GM18508 (cell line): ENCODE results near the gene UTP4.
A peak's percentile ranks its signal among the peaks of the same experiment; 100 is the strongest.

ENCODE experiments used
- ATAC-seq: cut with Tn5 transposase; IDR thresholded peaks from one replicate; pipeline ENCODE4 v1.9.1; 2021; ENCODE audit warnings: moderate number of reproducible peaks; ENCODE audit not compliant: insufficient read depth, unreplicated experiment

UTP4 gene

DNA sequence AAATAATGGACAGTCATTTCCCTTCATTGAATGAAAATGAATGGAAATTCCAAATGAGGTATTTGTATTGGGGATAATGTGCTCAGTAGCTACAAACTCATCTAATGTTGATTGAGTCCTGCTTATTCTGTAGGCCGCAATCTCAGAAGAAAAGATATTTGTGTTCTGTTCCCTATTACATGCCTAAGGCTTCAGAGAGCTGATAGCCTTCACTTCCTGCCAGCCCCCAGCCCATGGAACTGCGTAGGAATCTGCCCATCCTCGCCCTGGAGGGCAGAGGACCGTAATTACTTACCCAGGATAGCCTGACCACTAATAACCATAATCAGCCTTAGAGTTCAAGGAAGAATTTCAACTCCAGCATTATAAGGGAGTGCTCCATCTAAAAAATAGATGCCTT lies 36.6 kb downstream of the UTP4 start:
- ATAC-seq, result no peak

DNA sequence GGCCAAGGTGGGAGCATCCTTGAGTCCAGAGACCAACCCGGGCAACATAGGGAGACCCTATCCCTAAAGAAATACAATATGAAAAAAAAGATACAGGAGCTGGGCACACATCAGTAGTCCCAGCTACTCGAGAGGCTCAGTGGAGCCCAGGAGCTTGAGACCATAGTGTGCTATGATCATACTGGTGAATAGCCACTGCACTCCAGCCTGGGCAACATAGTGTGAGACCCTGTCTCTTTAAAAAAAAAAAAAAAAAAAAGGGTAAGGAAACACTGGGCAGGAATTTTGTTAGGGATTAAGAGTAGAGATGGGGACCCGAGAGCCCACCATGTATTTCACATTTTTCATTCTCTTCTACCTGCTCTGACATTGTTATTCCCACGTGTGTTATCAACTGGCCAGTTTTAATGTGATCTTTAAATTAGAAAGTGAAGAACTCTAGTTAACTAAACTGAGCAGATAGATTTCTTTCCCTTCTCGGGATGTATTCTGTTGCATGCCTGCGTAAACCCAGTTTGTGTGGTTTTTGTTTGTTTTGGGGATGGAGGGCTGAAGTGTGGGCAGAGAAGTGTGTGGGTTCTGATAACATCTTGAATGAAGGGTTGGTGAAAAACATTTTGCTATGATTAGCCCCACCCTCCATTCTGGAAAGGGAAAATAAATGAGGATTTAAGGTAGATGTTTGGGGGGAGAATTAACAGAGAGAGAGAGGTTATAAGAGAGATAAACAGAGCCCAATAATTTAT lies 37.3 kb downstream of the UTP4 start:
- ATAC-seq, result no peak

DNA sequence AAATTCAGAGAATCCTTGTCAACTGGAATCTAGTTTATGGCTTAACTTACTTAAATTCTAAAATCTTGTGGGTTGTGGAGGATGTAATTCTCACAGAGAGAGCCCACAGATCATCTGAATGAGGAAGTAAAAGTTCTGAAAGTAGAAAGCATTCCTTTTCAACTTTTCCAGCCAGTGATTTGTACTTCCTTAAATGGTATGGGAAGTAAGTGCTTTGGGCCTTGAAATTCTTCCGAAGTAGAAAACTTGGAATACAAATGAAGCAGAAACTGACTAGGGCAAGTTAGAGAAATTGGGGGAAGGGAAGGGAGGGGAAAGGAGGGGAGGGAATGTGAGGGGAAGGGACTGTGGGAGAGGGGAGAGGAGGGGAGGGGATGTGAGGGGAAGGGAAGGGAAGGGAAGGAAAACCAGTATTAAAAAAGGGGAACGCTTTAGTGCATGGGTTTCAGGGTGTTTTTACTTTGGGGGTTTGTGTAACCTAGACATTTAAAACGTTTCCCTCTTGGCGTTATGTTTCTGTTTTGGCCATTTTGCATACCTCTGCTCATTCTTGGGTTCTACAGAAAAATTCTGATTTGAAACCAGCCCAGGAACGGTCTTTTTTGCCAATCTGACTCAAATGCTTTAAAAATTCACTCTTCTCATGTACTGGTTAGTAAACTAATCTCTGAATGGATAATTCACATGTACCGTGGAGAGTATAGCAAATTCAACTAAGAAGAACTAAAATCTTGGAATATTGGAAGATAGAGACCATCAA lies 39.1 kb downstream of the UTP4 start:
- no peak for ATAC-seq

DNA sequence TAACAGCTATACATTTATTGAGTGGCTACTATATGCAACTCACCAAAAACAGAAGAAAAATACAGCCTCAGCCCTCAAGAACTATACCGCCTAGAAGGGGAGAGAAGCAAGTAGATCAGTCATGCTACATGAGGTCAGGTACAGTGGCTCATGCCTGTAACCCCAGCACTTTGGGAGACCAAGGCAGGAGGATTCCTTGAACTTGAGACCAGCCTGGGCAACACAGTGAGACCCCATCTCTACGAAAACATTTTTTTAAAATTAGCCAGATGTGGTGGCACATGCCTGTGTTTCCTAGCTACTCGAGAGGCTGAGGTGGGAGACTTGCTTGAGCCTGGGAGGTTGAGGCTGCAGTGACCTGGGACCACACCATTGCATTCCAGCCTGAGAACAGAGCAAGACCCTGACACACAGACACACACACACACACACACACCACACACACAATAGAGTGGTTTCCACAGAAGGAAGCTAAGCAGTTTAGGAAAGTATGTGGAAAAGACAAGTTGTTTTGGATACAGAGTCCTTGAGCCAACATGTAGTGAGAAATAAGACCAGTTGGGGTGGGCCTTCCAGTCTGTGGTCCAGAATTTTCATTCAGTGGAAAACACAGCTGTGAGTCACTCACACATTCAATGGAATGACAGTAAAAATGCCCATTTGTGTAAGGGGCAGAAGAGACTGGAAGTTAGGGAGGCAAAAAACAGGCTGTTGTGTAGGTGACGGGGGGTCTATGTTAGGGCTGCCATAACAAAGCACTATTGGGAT lies 43.8 kb downstream of the UTP4 start:
- ATAC-seq, result no peak

DNA sequence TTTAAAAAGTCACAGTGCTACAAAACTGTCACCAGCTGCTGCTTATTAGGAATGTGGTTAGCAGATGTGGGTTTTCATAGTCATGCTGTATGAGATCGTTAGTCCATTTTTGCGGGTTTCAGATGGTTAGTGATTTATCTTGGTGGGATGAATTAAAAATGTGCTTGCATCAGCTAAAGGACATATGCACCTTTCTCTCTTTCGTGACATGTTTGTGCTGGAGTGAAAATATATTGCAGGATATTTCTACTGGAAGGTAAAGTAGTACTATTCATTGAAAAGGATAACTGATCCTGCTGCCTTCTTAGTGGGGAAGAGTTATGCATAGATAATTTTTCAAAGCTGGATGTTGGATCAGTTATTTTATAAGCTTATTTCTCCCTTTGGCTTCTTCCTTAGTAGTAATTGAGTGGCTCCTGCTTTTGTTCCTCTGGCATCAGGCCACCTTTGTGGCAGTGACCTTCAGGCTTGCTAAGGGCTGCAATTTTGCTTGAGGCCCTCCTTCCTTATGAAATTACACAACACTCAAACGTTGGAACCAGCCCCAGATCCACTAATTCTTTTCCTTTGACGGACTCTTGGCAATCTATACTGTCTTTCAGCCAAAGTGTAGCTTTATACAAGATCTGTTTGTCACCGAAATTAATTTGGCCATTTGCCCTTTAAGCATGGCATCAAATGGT lies 47.0 kb downstream of the UTP4 start:
- ATAC-seq, result no peak

DNA sequence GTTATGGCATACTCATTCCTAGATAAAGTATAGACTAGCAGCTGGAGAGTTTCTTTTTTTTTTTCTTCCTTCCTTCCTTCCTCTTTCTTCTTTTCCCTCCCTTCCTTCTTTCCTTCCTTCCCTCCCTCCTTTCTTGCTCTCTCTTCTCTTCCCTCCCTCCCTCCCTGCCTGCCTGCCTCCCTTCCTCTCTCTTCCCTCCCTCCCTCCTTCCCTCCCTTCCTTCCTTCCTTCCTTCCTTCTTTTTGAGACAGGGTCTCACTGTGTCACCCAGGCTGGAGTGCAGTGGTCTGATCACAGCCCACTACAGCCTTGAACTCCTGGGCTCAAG lies 47.5 kb downstream of the UTP4 start:
- ATAC-seq, result no peak

DNA sequence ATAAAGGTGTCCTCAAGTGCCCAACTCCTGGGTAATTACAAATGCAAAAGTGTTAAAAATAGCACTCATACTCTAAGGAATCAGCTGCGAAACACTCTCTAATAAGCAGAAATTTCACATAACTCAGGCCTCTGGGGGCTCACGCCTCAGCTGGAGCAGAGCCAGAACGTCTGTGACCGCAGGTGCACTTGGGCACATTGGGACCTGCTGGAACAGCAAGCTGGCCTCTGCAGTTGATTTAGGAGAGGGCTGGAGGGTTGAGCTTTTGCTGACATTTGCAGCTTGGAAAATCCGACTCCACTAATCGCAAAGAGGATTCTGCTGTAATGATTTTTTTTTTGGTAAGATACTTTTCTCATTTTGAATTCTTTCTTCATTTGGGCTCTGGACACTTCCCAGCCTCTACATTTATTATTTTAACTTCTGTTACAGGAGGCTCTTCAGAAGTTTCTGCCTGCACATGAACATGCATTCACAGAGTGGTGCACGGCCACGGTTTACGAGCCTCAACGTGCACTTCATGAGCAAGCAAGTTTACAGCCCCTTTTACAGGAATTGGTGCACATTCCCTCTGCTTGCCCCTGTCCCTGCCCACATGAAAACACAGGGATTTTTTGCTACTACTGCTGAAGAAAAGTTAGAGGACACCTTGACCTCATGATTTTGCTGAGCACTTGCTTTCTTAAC lies 50.4 kb downstream of the UTP4 start:
- no peak for ATAC-seq

DNA sequence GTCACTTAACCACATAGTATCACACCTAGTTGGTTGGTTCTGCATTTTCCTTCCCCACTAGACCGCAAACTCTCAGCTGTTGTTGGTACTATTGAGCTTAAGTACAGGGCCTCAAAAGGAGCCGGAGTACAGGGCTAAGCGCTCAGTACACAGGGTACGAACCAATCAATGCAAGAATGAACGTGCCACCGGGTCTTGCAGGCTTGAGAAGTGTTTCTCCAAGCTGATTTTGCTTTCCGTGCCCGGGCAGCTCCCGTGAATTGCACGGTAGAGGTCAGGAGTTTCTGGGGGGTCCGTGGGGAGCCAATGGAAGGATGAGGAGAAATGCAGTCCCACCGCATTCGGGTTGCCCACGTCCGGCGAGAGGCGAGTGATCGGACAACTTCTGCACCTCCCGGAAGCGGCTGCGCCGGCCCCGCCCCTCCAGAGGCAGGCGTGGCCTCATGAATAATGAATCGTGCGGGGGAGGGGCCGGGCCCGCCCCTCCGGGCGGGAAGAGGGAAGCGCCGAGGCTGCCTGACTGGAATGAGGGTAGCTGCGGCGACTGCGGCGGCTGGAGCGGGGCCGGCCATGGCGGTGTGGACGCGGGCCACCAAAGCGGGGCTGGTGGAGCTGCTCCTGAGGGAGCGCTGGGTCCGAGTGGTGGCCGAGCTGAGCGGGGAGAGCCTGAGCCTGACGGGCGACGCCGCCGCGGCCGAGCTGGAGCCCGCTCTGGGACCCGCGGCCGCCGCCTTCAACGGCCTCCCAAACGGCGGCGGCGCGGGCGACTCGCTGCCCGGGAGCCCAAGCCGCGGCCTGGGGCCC lies 54.4 kb downstream of the UTP4 start, which contains the start of gene SNTB2:
Gene SNTB2 (plus strand): TSS at position 523 of the 804 bp plus-strand sequence. CDS start 3 bp downstream, at position 526.
- peak; percentile 56 for ATAC-seq

DNA sequence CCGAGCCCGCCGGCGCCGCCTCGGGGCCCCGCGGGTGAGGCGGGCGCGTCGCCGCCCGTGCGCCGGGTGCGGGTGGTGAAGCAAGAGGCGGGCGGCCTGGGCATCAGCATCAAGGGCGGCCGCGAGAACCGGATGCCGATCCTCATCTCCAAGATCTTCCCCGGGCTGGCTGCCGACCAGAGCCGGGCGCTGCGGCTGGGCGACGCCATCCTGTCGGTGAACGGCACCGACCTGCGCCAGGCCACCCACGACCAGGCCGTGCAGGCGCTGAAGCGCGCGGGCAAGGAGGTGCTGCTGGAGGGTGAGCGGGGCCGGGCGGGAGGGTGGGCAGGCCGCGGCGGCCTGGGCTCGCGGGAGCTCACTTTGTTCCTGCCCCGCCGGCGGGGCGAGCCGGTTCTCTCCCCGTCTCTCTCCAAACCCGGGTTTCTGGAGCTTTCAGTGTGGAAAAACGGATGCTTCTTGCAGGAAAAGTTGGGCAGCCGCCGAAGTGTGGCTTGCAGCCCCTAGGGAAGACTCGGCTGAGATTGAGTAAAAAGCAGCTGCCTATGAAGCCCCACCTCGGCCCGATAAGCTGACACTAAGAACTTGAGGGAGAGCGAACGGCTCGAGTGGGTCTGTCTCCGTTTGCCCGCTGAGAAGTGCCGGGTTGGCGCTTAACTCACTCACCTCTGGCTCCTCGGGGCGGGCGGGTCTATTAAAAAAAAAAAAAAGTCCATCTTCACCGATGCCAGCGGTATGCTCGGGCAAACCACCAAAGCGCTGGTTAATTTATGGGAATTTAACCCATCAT lies 55.2 kb downstream of the UTP4 start:
- ATAC-seq, result no peak

DNA sequence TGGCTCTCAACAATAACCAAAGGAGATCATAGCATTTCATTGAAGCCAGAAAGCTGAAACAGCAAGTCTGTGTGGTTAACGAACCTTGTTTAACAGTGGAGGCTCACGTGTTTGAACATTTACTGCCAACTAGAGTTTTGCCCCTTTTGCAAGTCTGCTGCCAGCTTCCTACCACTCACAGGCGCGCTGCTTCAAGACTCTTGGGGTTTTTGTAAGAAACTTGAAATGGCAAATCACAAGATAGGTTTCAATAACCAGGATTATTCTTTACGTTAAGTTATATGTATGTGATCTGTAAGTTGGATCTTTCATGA lies 55.7 kb downstream of the UTP4 start:
- ATAC-seq, result no peak

DNA sequence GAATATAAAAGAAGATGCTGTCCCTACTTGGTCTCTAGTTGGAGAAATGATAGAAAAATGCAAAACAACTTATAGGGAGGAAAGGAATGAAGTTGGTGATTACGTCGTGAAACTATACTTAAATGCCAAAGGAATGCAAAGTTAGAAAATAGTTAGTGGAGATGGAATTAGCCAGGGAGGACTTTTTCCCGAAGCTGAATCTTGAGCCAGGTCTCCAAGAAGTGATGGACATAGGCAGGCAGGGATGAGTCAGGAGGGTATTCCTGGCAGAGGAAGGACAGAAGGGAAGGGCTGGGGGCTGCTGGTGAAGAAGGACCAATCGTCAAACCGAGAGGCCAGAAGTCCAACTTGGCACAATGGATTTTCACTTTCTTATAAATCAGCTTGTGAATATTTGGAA lies 56.3 kb downstream of the UTP4 start:
- ATAC-seq, result no peak

DNA sequence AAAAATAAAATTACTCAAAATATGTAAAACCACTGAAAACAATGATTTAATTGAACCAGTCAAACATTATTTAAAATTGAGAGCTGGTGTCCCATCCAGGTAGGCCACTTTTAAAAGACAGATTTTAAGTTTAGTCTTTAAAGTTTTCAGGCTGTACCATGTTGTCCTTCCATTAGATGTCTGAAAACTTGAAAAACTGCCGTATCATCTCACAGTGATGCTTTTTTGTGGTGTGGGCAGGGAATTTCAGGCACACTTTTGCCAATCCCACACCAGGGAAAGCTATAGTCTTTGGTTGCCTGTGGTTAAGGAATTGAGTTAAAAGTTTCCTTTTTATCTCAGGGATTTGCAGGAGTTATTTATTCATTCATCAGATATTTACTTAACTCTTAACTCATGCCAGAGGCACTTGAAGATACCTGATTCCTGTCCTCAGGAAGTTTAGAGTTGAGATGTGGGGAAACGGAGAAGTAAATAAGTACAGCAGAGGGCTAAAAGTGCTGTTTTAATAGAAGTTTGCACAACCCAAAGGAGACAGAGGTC lies 57.7 kb downstream of the UTP4 start:
- ATAC-seq, result no peak

DNA sequence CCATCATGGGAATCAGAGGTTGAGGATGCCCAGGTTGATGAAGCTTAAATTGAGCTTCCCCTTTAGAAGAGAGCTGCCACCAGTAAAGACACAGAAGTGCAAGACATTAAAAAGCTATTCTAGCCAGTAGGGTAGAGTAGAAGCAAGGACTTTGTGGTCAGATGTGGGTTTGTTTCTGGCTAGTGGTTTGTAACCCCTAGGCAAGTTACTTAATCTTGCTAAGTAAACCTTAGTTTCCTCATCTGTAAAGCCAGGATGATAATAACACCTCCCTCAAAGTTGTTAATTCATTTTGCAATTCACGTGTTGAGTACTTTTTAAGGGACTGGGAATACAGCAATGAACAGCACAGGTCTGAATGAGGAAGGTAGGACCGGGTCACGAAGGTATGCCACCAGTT lies 58.1 kb downstream of the UTP4 start:
- ATAC-seq, result no peak

DNA sequence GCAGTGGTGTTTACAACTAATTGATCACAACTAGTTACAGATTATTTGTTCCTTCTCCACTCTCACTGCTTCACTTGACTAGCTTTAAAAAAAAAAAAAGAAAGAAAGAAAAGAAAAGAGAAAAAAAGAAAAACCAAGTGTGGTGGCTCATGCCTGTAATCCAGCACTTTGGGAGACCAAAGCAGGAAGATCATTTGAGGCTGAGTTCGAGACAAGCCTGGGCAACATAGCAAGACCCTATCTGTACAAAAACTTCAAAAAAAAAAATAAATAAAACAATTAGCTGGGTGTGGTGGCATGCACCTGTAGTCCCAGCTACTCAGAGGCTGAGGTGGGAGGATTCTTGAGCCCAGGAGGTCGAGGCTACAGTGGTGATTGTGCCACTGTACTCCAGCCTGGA lies 58.7 kb downstream of the UTP4 start:
- ATAC-seq, result no peak

DNA sequence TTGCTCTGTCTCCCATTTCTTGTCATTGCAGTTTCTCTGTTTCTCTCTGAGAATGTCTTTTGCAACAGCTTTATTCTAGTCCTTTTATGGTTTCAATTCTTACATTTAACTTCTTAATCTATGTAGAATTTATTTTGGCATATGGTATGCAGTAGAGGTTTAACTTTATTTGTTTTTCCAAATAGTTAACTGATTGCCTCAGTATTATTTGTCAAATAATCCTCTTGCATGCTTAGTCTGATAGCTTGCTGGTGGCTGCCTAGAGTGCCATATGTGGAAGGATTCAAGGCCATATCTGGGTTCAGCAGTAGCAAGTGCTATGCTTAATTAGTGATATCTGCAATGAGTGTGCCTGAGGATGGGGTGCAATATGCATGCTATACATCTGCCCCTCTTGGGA lies 61.4 kb downstream of the UTP4 start:
- no peak for ATAC-seq

DNA sequence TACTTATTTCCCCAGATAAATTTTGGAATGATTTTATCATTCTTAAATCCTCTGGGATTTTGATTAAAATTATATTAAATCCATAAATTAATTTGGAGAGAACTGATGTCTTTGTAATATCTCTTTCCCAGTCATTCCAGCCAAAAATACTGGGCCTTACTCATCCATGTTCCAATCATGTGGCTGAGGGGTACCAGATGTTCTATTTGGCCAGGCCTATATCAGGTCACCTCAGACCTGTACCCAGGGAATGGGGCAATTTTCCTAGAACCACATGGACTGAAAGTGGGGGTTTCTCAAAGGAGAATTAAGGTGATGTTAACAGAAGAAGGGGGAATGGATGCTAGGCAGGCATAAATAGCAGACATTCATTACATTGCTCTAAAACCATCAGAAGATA lies 62.0 kb downstream of the UTP4 start:
- no peak for ATAC-seq

DNA sequence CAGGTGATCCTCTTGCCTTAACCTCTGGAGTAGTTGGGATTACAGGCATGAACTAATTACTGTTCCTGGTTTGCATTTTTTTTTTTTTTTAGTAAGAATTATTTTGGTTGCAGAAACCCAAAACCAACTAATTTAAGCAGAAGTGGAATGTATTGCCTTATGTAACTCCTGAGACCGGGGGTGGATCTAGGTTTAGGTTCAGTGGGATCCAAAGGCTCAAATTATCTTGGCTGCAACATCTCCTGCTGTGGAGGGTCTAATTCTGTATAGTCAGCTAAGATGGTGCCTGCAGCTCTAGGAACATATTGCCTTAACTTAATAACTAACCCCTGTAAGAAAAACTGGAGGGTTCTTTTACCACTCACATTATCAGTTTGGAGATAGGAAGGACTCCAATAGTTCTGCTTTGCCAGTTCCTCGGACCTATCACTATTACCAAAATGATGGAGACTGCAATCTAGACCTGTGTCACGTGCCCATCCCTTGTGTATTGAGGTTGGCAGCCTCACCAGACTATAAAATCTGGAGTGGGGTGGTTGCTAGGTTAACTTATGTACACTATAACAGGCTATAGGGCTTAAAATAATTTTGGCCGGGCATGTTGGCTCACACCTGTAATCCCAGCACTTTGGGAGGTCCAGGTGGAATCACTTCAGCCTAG lies 63.0 kb downstream of the UTP4 start:
- ATAC-seq, result no peak

DNA sequence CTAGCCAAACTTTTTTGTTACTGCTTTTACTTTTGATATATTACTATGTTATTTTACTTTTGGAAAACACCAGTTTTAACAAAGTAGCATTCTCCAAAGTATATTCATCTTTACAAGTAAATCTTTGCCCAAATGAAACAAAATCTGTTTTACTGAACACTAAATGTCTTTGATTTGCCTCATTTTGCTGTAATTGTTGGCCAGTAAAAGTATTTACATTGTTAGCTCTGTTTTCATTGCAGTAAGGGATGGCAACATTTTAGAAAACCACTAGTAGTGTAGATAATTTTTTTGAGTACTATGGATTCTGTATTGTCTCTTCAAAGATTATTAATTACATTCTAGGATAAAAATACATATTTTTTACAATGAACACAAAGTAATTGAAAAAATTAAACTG lies 65.1 kb downstream of the UTP4 start:
- ATAC-seq, result no peak
